ENCODE data around the gene PTPRN. TPM values are rescaled to one million over a fixed set of nuclear protein-coding genes. Genes with fewer than 3 reads are reported as not detected.

The PTPRN gene
- total RNA-seq (not detected), total RNA-seq (0 to 0.97 (median 0.09) reads per million in 172 experiments)
- 0.09 TPM for polyA plus RNA-seq (2013, experiment 1 of 2)
- 0.19 TPM for polyA plus RNA-seq (2013, experiment 2 of 2)

DNA sequence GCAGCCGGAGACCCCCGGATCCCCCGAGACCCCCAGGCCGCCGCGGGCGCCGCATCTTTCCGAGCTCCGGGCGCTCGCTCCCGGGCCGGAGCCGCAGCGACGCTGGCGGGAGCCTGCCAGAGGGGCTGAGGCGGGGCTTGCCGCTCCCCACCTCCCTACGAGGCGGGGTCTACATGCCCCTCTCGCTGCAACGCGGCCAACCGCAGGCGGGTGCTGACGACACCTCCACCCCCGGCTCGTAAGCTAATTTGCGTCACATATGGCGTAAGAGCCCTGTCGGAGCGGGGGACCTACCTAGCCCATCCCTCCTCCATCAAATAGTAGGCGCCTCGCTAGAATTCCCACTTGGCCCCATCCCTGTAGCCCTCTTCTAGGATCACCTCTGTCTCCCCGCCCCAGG is at the start of gene PTPRN:
TSS of gene PTPRN (minus strand) at position 124 of the 400 bp plus-strand sequence. CDS start at position 55, 69 bp downstream.
- Mint-ChIP-seq H3K4me3 (no peak within 1 kb of the TSS), H3K27me3 (peaks cover 67% of the 10 kb centered on the region), H3K9me3 (no peaks in the 10 kb centered on the region), H3K27ac (no peak within 1 kb of the TSS), H3K4me1 (ENCODE audit: low read depth) (no peaks in the 10 kb centered on the region), H3K36me3 (ENCODE audit: low read depth) (no peaks in the 10 kb centered on the region)
- TF ChIP-seq, protein P1, sequence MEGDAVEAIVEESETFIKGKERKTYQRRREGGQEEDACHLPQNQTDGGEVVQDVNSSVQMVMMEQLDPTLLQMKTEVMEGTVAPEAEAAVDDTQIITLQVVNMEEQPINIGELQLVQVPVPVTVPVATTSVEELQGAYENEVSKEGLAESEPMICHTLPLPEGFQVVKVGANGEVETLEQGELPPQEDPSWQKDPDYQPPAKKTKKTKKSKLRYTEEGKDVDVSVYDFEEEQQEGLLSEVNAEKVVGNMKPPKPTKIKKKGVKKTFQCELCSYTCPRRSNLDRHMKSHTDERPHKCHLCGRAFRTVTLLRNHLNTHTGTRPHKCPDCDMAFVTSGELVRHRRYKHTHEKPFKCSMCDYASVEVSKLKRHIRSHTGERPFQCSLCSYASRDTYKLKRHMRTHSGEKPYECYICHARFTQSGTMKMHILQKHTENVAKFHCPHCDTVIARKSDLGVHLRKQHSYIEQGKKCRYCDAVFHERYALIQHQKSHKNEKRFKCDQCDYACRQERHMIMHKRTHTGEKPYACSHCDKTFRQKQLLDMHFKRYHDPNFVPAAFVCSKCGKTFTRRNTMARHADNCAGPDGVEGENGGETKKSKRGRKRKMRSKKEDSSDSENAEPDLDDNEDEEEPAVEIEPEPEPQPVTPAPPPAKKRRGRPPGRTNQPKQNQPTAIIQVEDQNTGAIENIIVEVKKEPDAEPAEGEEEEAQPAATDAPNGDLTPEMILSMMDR (IDR thresholded peaks at IDR 0.05) = no peak
- Histone ChIP-seq H3K27me3 (ENCODE audit: control insufficient read depth in 1 of 2, insufficient read depth in 2 of 2, low read length in 2 of 2) (peaks cover 30 to 46% of the 10 kb centered on the region in 2 experiments), H3K4me3 (ENCODE audit: low read length) (no peak within 1 kb of the TSS), H3K4me1 (ENCODE audit: insufficient read depth, low read length) (peaks cover 3% of the 10 kb centered on the region), H3K36me3 (ENCODE audit: insufficient read depth, low read length) (no peaks in the 10 kb centered on the region), H3K9me3 (ENCODE audit: control insufficient read depth in 1 of 2, insufficient read depth in 1 of 2, low read length in 2 of 2) (peaks cover 0 to 26% of the 10 kb centered on the region in 2 experiments), H3K27ac (ENCODE audit: low read depth in 1 of 2, low read length in 2 of 2) (no peak within 1 kb of the TSS)
- ChIA-PET CTCF (no interaction called here), POLR2A (no interaction called here)
- DNase-seq (peak in 2 of 14 experiments; percentile 18 to 37), ATAC-seq (ENCODE audit: poor library complexity) (no peak)
- intact Hi-C loops (cut with DNase I, micrococcal nuclease) = loop anchor here in 1 of 2 experiments (10.0 kb wide), 1 partner anchor 344 kb away; no protein-coding TSS in a partner anchor

DNA sequence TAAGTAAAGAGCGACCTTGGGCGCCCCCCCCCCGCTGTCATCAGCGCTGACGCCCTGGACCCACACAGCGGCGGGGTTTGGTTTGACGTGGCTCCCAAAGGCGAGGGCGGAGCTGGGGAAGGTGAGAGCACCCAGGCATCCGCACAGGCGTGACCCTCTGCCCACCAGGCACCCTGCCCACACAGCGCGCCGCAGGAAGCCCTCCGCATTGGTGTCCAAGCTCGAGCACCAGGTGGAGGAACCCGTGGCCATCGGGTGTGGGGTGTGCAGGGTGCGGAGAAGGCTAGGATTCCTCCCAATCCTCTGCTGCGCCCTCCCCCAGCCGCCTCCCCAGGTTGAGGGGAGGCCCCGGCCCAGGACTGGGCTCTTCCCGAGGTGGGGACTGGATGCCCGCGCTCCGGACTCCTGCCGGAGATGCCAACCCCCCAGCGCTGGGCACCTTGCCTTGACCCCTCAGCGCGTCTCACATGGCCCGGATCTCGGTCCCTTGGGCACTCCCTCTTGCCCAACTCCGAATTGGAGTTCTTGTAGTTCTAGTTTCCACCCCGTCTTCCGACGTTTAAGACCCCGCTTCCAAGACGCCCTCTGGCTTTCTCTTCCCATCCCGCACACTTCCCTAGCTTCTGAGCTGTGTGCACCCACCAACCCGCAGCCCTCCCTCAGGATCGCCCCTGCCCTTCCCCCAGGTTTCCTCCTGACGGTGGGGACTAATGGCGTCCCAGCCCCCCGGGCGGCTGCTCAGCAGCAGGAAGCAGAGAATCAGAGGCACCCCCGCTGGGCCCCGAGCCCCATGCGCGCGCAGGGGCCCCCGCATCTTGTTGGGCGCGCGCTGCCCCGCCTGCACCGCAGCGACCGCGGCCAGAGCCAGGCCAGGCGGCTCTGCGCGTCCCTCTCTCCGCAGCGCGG is 49.2 kb upstream of the PTPRN start:
- no peaks in the 10 kb centered on the region for H3K9me3 Mint-ChIP-seq
- TF ChIP-seq, protein P1 (IDR thresholded peaks at IDR 0.05) = no peak
- peaks cover 26 to 42% of the 10 kb centered on the region in 2 experiments for H3K27me3 ChIP-seq (ENCODE audit: control insufficient read depth in 1 of 2, insufficient read depth in 2 of 2, low read length in 2 of 2)
- H3K27me3 Mint-ChIP-seq = peaks cover 63% of the 10 kb centered on the region
- intact Hi-C loops (cut with DNase I, micrococcal nuclease) = loop anchor here in 1 of 2 experiments (10.0 kb wide), 1 partner anchor 304 kb away; no protein-coding TSS in a partner anchor
- ATAC-seq (ENCODE audit: poor library complexity) (no peak), DNase-seq (no peak)
- ChIA-PET CTCF (no interaction called here), POLR2A (no interaction called here)
- no peaks in the 10 kb centered on the region for H3K4me1 Mint-ChIP-seq (ENCODE audit: low read depth)
- no peak overlapping the region for H3K27ac ChIP-seq (ENCODE audit: low read depth in 1 of 2, low read length in 2 of 2)
- H3K4me1 ChIP-seq (ENCODE audit: insufficient read depth, low read length) = peaks cover 9% of the 10 kb centered on the region
- no peak overlapping the region for H3K4me3 ChIP-seq (ENCODE audit: low read length)
- H3K27ac Mint-ChIP-seq = no peak overlapping the region
- H3K36me3 ChIP-seq (ENCODE audit: insufficient read depth, low read length) = no peaks in the 10 kb centered on the region
- H3K4me3 Mint-ChIP-seq = peak overlapping the region; percentile 11
- peaks cover 13% of the 10 kb centered on the region for H3K36me3 Mint-ChIP-seq (ENCODE audit: low read depth)
- H3K9me3 ChIP-seq (ENCODE audit: control insufficient read depth in 1 of 2, insufficient read depth in 1 of 2, low read length in 2 of 2) = peaks cover 0 to 8% of the 10 kb centered on the region in 2 experiments

DNA sequence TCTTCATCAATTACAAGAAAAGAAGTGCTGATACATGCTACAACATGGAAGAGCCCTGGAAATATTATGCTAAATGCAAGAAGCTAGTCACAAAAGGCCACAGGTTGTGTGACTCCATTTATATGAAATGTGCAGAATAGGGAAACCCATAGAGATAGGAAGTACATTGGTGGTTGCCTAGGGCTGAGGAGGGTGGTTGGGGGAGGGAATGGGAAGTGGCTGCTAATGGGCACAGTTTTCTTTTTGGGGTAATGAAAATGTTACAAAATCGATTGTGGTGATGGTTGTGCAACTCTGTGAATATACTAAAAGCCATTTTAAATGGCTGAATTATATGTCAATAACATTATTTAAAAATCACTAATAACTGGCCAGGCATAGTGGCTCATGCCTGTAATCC is 47.6 kb upstream of the PTPRN start:
- ATAC-seq (ENCODE audit: poor library complexity) = no peak
- H3K9me3 ChIP-seq (ENCODE audit: control insufficient read depth in 1 of 2, insufficient read depth in 1 of 2, low read length in 2 of 2) = peaks cover 0 to 8% of the 10 kb centered on the region in 2 experiments
- Mint-ChIP-seq H3K9me3 (no peaks in the 10 kb centered on the region), H3K27me3 (peaks cover 74% of the 10 kb centered on the region), H3K4me1 (ENCODE audit: low read depth) (no peaks in the 10 kb centered on the region), H3K36me3 (ENCODE audit: low read depth) (no peaks in the 10 kb centered on the region), H3K4me3 (no peak overlapping the region), H3K27ac (no peak overlapping the region)
- no peak overlapping the region for H3K27ac ChIP-seq (ENCODE audit: low read depth in 1 of 2, low read length in 2 of 2)
- intact Hi-C loops (cut with DNase I, micrococcal nuclease) = loop anchor here in 1 of 2 experiments (10.0 kb wide), 1 partner anchor 302 kb away; no protein-coding TSS in a partner anchor
- CTCF ChIA-PET = no interaction called here
- peak in 2 of 14 experiments; percentile 13 to 24 for DNase-seq
- no peaks in the 10 kb centered on the region for H3K36me3 ChIP-seq (ENCODE audit: insufficient read depth, low read length)
- no peak overlapping the region for H3K4me3 ChIP-seq (ENCODE audit: low read length)
- H3K4me1 ChIP-seq (ENCODE audit: insufficient read depth, low read length) = peaks cover 14% of the 10 kb centered on the region
- TF ChIP-seq, protein P1 (IDR thresholded peaks at IDR 0.05) = no peak
- POLR2A ChIA-PET = no interaction called here
- peaks cover 31 to 42% of the 10 kb centered on the region in 2 experiments for H3K27me3 ChIP-seq (ENCODE audit: control insufficient read depth in 1 of 2, insufficient read depth in 2 of 2, low read length in 2 of 2)

Measured in CD4-positive, alpha-beta T cell (primary cell).